Liver (tissue), 9 donors: ENCODE data around the gene TRAPPC3L. TPM values are rescaled to one million over a fixed set of nuclear protein-coding genes. Genes with fewer than 3 reads are reported as not detected.

Experiments used
- DNase-seq: peaks from one replicate; pipeline ENCODE4 v3.0.0-alpha.2; 2017; ENCODE audit warnings: low spot score
- H3K27ac ChIP-seq, 2 donors: one replicate each; pipeline ENCODE4 v1.7.0; 2013; ENCODE audit warnings: inconsistent platforms in 2 of 2, low read length in 2 of 2, control low read depth in 1 of 2, low read depth in 1 of 2, mild to moderate bottlenecking in 1 of 2
- H3K27me3 ChIP-seq, 4 donors: one replicate each; pipeline versions ENCODE4 v1.6.1 to v1.7.0; 2013; ENCODE audit warnings: low read length in 3 of 4, inconsistent platforms in 1 of 4, mild to moderate bottlenecking in 1 of 4, moderate library complexity in 1 of 4; ENCODE audit not compliant: control insufficient read depth in 4 of 4, insufficient read depth in 4 of 4
- H3K36me3 ChIP-seq, 4 donors: one replicate each; pipeline versions ENCODE4 v1.6.1 to v1.7.0; 2013; ENCODE audit warnings: low read length in 3 of 4, mild to moderate bottlenecking in 3 of 4, low read depth in 1 of 4, moderate library complexity in 1 of 4; ENCODE audit not compliant: control insufficient read depth in 4 of 4, insufficient read depth in 3 of 4
- H3K4me1 ChIP-seq, 4 donors: one replicate each; pipeline versions ENCODE4 v1.6.1 to v1.7.0; 2013; ENCODE audit warnings: low read length in 3 of 4, mild to moderate bottlenecking in 3 of 4, moderate library complexity in 1 of 4; ENCODE audit not compliant: control insufficient read depth in 4 of 4, insufficient read depth in 4 of 4
- H3K4me3 ChIP-seq, 3 donors: one replicate each; pipeline versions ENCODE4 v1.6.1 to v1.7.0; 2013; ENCODE audit warnings: low read length in 3 of 3, control low read depth in 1 of 3, low read depth in 1 of 3, mild to moderate bottlenecking in 1 of 3
- H3K9ac ChIP-seq, 2 donors: one replicate each; pipeline ENCODE4 v1.7.0; 2013; ENCODE audit warnings: low read length in 2 of 2, mild to moderate bottlenecking in 2 of 2, moderate library complexity in 2 of 2, control low read depth in 1 of 2, low read depth in 1 of 2
- H3K9me3 ChIP-seq, 4 donors: one replicate each; pipeline versions ENCODE4 v1.6.1 to v1.7.0; 2013; ENCODE audit warnings: low read length in 3 of 4; ENCODE audit not compliant: control insufficient read depth in 4 of 4
- ATF3 ChIP-seq: IDR thresholded peaks from 2 replicates; pipeline ENCODE4 v1.6.1; 2016; ENCODE audit warnings: antibody characterized with exemption
- EGR1 ChIP-seq, 2 donors: IDR thresholded peaks; 2 replicates each; pipeline ENCODE4 v1.6.1; 2016 to 2018; ENCODE audit warnings: antibody characterized with exemption in 2 of 2, low read depth in 2 of 2
- FOXA1 ChIP-seq: IDR thresholded peaks from 2 replicates; pipeline ENCODE4 v1.6.1; 2016; ENCODE audit warnings: antibody characterized with exemption
- FOXA2 ChIP-seq: IDR thresholded peaks from 2 replicates; pipeline ENCODE4 v1.6.1; 2016; ENCODE audit warnings: antibody characterized with exemption
- GABPA ChIP-seq, 2 donors: IDR thresholded peaks in 1 of 2; conservative IDR thresholded peaks in 1 of 2; 2 replicates each; pipeline ENCODE4 v1.6.1; 2016; ENCODE audit warnings: antibody characterized with exemption in 2 of 2, mild to moderate bottlenecking in 1 of 2, moderate library complexity in 1 of 2
- HNF4A ChIP-seq, 2 donors: conservative IDR thresholded peaks; 2 replicates each; pipeline ENCODE4 v1.6.1; 2016; ENCODE audit warnings: antibody characterized with exemption in 2 of 2, mild to moderate bottlenecking in 2 of 2
- HNF4G ChIP-seq: IDR thresholded peaks from 2 replicates; pipeline ENCODE4 v1.6.1; 2016; ENCODE audit warnings: antibody characterized with exemption
- JUND ChIP-seq, 2 donors: IDR thresholded peaks; 2 replicates each; pipeline ENCODE4 v1.6.1; 2016; ENCODE audit warnings: antibody characterized with exemption in 2 of 2
- NR2F2 ChIP-seq: IDR thresholded peaks from 2 replicates; pipeline ENCODE4 v1.6.1; 2016; ENCODE audit warnings: antibody characterized with exemption
- RAD21 ChIP-seq, 2 donors: IDR thresholded peaks; 2 replicates each; pipeline ENCODE4 v1.6.1; 2016; ENCODE audit warnings: antibody characterized with exemption in 2 of 2, mild to moderate bottlenecking in 2 of 2
- REST ChIP-seq: IDR thresholded peaks from 2 replicates; pipeline ENCODE4 v1.6.1; 2016; ENCODE audit warnings: antibody characterized with exemption, mild to moderate bottlenecking
- RXRA ChIP-seq, 2 donors: IDR thresholded peaks; 2 replicates each; pipeline ENCODE4 v1.6.1; 2017 to 2018; ENCODE audit warnings: antibody characterized with exemption in 2 of 2, mild to moderate bottlenecking in 1 of 2
- SP1 ChIP-seq: IDR thresholded peaks from 2 replicates; pipeline ENCODE4 v1.6.1; 2018; ENCODE audit warnings: antibody characterized with exemption, mild to moderate bottlenecking
- TAF1 ChIP-seq: conservative IDR thresholded peaks from 2 replicates; pipeline ENCODE4 v1.6.1; 2016; ENCODE audit warnings: antibody characterized with exemption, mild to moderate bottlenecking
- YY1 ChIP-seq: IDR thresholded peaks from 2 replicates; pipeline ENCODE4 v1.6.1; 2016; ENCODE audit warnings: antibody characterized with exemption, mild to moderate bottlenecking
- ZBTB33 ChIP-seq: IDR thresholded peaks from 2 replicates; pipeline ENCODE4 v1.6.1; 2016; ENCODE audit warnings: antibody characterized with exemption
- WGBS: extraction: QIAGEN DNeasy Blood & Tissue Kit; methylation state at CpG from one replicate; pipeline ENCODE4 v1.1.7; 2013; 5-methylcytosine and 5-hydroxymethylcytosine counted together
- polyA plus RNA-seq, 2 donors: library from polyadenylated mRNA; stranded (reverse) in 1 of 2; unstranded in 1 of 2; fragments of 200-250 nt in 1 of 2; fragments of >200 nt in 1 of 2; fragmentation: Nextera tagmentation in 1 of 2; extraction: Ambion mirVana in 1 of 2; gene quantifications; one replicate each; pipeline versions ENCODE4 v1.2.1 to v1.2.3, GENCODE V29; 2013 to 2015
- total RNA-seq, 2 donors: library from RNA; depleted of rRNA; stranded (reverse); fragments of >200 nt; gene quantifications; one replicate each; pipeline ENCODE4 v1.2.3, GENCODE V29; 2014
- TF ChIP-seq, protein P1 (sequence below): fragments of 150-350 bp; IDR thresholded peaks from 2 replicates; pipeline ENCODE4 v1.5.1; 2017; ENCODE audit warnings: improper control_type of control experiment, low read depth, low read length; ENCODE audit not compliant: missing input control
- TF ChIP-seq, protein P2 (sequence below): IDR thresholded peaks from 2 replicates; pipeline ENCODE4 v1.6.1; 2016; ENCODE audit warnings: antibody characterized with exemption
- donor health status: healthy.
- donor health status: healthy.
- donor health status: healthy.
- donor health status: healthy.
- donor health status: healthy.

TRAPPC3L gene
- total and polyA plus RNA-seq, 4 donors, result 0.08 to 0.21 (median 0.16) TPM

DNA sequence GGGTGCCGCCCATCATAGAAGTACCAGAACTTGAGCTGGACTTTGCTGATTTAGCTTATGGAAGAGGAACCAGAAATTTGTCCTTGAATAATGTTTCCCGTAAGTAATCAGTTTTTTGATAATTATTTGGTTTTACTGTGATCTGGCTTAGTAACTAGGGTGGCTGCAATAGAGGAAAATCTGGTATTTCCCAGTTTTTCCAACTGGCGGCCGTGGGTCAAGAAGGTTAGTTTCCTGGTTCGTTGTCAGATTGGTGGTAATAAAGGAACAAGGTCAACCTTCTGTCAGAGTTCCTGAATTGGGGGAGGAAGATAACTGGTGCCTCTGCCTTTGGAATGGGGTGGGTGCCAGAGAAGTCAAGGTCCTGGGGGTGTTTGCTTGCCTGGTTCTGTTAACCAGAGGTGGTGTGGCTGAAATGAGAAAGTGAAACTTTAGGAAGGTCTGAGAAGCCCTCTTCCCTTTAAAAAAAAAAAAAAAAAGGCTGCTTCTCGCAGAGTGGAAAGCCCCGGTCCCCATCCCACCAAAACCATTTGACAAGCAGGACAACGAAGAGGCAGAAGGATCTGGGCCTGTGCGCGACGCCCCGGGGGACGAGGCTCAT is 84.1 kb downstream of the TRAPPC3L start, which contains the start of gene CALHM6:
TSS of gene CALHM6 (plus strand) at position 45 of the 601 bp plus-strand sequence. CDS start at position 600, 555 bp downstream.
- DNase-seq, result no peak
- H3K9me3 ChIP-seq, result no peaks in the 10 kb centered on the region
- H3K27ac ChIP-seq, result peak within 1 kb of the TSS; percentile 56 to 58
- H3K27me3 ChIP-seq, result peaks cover 0 to 1% (median 0%) of the 10 kb centered on the region in 4 donors
- H3K4me3 ChIP-seq, result peak within 1 kb of the TSS; percentile 36 to 66 (median 60)
- H3K36me3 ChIP-seq, result no peaks in the 10 kb centered on the region
- peak within 1 kb of the TSS in 1 of 2 donors; percentile 29 for H3K9ac ChIP-seq
- WGBS, result 29% methylated on average over 13 of the region's 13 CpGs
- H3K4me1 ChIP-seq, result peaks cover 4 to 11% (median 6%) of the 10 kb centered on the region in 4 donors
- TF ChIP-seq NR2F2 (peak; percentile 59), TAF1 (no peak)

GRCh38 chr6:116459927-116460326 is 85.6 kb downstream of the TRAPPC3L start:
- Histone ChIP-seq H3K27me3 (peaks cover 0 to 1% (median 0%) of the 10 kb centered on the region in 4 donors), H3K4me3 (no peak overlapping the region), H3K4me1 (peaks cover 4 to 11% (median 6%) of the 10 kb centered on the region in 4 donors), H3K9ac (no peak overlapping the region), H3K27ac (no peak overlapping the region), H3K9me3 (no peaks in the 10 kb centered on the region), H3K36me3 (no peaks in the 10 kb centered on the region)
- TF ChIP-seq NR2F2, result no peak
- no peak for TF ChIP-seq ATF3
- no peak for TF ChIP-seq GABPA (IDR thresholded peaks at IDR 0.05 in 1 of 2, conservative IDR thresholded peaks at IDR 0.05 in 1 of 2)
- TF ChIP-seq EGR1 (IDR thresholded peaks at IDR 0.05; ENCODE audit: low read depth in 2 of 2), result no peak
- TF ChIP-seq YY1, result no peak
- TF ChIP-seq, protein P1, sequence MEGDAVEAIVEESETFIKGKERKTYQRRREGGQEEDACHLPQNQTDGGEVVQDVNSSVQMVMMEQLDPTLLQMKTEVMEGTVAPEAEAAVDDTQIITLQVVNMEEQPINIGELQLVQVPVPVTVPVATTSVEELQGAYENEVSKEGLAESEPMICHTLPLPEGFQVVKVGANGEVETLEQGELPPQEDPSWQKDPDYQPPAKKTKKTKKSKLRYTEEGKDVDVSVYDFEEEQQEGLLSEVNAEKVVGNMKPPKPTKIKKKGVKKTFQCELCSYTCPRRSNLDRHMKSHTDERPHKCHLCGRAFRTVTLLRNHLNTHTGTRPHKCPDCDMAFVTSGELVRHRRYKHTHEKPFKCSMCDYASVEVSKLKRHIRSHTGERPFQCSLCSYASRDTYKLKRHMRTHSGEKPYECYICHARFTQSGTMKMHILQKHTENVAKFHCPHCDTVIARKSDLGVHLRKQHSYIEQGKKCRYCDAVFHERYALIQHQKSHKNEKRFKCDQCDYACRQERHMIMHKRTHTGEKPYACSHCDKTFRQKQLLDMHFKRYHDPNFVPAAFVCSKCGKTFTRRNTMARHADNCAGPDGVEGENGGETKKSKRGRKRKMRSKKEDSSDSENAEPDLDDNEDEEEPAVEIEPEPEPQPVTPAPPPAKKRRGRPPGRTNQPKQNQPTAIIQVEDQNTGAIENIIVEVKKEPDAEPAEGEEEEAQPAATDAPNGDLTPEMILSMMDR, result no peak
- TF ChIP-seq FOXA1, result no peak
- TF ChIP-seq HNF4A (conservative IDR thresholded peaks at IDR 0.05), result no peak
- TF ChIP-seq REST, result no peak
- TF ChIP-seq SP1, result no peak
- TF ChIP-seq RAD21 (IDR thresholded peaks at IDR 0.05), result no peak
- no peak for TF ChIP-seq TAF1
- no peak for TF ChIP-seq HNF4G
- no peak for TF ChIP-seq FOXA2
- no peak for TF ChIP-seq RXRA (IDR thresholded peaks at IDR 0.05)
- no peak for TF ChIP-seq JUND (IDR thresholded peaks at IDR 0.05)
- TF ChIP-seq, protein P2, sequence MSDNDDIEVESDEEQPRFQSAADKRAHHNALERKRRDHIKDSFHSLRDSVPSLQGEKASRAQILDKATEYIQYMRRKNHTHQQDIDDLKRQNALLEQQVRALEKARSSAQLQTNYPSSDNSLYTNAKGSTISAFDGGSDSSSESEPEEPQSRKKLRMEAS, result no peak
- TF ChIP-seq ZBTB33, result no peak
- 86% methylated on average over 4 of the region's 4 CpGs for WGBS
- no peak for DNase-seq
